ENCODE measurements around the gene GSKIP. TPM values are rescaled to one million over a fixed set of nuclear protein-coding genes. Genes with fewer than 3 reads are reported as not detected.
"Not testable (repeated sequence)": the region's sequence is repeated elsewhere in the genome, so short reads cannot be mapped to it uniquely, and the experiment has no call there.

GSKIP gene
- 10 to 100 TPM; 12.1 to 20.7 TPM for total RNA-seq

- Mint-ChIP-seq H3K27me3 (no peaks in the 10 kb centered on the region), H3K4me1 (peaks cover 55% of the 10 kb centered on the region)
- CTCF ChIA-PET = no interaction called here
Observed at GRCh38 chr14:96362965-96363750, at the start of gene GSKIP, which contains the start of gene ATG2B. Gene GSKIP, plus strand, starts transcription at chr14:96363526. Its CDS starts 18,722 bp downstream, at chr14:96382248. Gene ATG2B, minus strand, starts transcription at chr14:96363341. Its CDS starts 365 bp downstream, at chr14:96362976.

GRCh38 chr14:96316087-96316486 is 47.2 kb upstream of the GSKIP start:
- ChIA-PET POLR2A (no interaction called here), CTCF (no interaction called here)
- peaks cover 2% of the 10 kb centered on the region for H3K4me1 Mint-ChIP-seq
- DNase-seq = no peak
- no peaks in the 10 kb centered on the region for H3K9me3 Mint-ChIP-seq (ENCODE audit: low read depth)
- intact Hi-C loops (cut with DNase I, micrococcal nuclease) = no loop called here
- ATAC-seq = no peak
- no peak overlapping the region for H3K4me3 Mint-ChIP-seq
- peaks cover 37% of the 10 kb centered on the region for H3K36me3 Mint-ChIP-seq (ENCODE audit: low read depth)
- H3K27ac Mint-ChIP-seq = no peak overlapping the region
- no peaks in the 10 kb centered on the region for H3K27me3 Mint-ChIP-seq

More at GRCh38 chr14:96362965-96363750, at the start of gene GSKIP, which contains the start of gene ATG2B:
- no peaks in the 10 kb centered on the region for H3K9me3 Mint-ChIP-seq (ENCODE audit: low read depth)
- DNase-seq (peak; percentile 99), ATAC-seq (peak; percentile 79)
- peaks cover 8% of the 10 kb centered on the region for H3K36me3 Mint-ChIP-seq (ENCODE audit: low read depth)
- H3K27ac Mint-ChIP-seq = peak within 1 kb of the TSS; percentile 90
- intact Hi-C loops (cut with DNase I, micrococcal nuclease) = loop anchor here (1.0 to 5.0 kb wide), 8 partner anchors 28 to 1206 kb away; partner anchors contain the start of genes PAPOLA (in 2 of the 2), C14orf132 (in 1 of the 2), DICER1 (in 1 of the 2) and SYNE3 (in 1 of the 2)
- peak within 1 kb of the TSS; percentile 86 for H3K4me3 Mint-ChIP-seq
- POLR2A ChIA-PET = no interaction called here

- no peak for DNase-seq
- H3K36me3 Mint-ChIP-seq (ENCODE audit: low read depth) = peaks cover 42% of the 10 kb centered on the region
- intact Hi-C loops (cut with DNase I, micrococcal nuclease) = no loop called here
- no peak overlapping the region for H3K27ac Mint-ChIP-seq
- no peaks in the 10 kb centered on the region for H3K27me3 Mint-ChIP-seq
- POLR2A ChIA-PET = no interaction called here
- H3K4me3 Mint-ChIP-seq = no peak overlapping the region
- H3K9me3 Mint-ChIP-seq (ENCODE audit: low read depth) = no peaks in the 10 kb centered on the region
- CTCF ChIA-PET = no interaction called here
- H3K4me1 Mint-ChIP-seq = peaks cover 2% of the 10 kb centered on the region
- no peak for ATAC-seq
Observed at GRCh38 chr14:96318836-96319235, 44.5 kb upstream of the GSKIP start.

- Mint-ChIP-seq H3K27me3 (no peaks in the 10 kb centered on the region), H3K27ac (no peak overlapping the region), H3K4me3 (no peak overlapping the region), H3K36me3 (ENCODE audit: low read depth) (peaks cover 37% of the 10 kb centered on the region), H3K4me1 (peaks cover 2% of the 10 kb centered on the region), H3K9me3 (ENCODE audit: low read depth) (no peaks in the 10 kb centered on the region)
- DNase-seq (no peak), ATAC-seq (peak; percentile 78)
- CTCF ChIA-PET = no interaction called here
- intact Hi-C loops (cut with DNase I, micrococcal nuclease) = no loop called here
- POLR2A ChIA-PET = no interaction called here
Observed at GRCh38 chr14:96320605-96321004, 42.7 kb upstream of the GSKIP start.

GRCh38 chr14:96324219-96324618 is 39.1 kb upstream of the GSKIP start:
- CTCF ChIA-PET = no interaction called here

GRCh38 chr14:96338551-96338950 is 24.8 kb upstream of the GSKIP start:
- no peaks in the 10 kb centered on the region for H3K27me3 Mint-ChIP-seq
- ChIA-PET CTCF (no interaction called here), POLR2A (no interaction called here)
- H3K4me1 Mint-ChIP-seq = no peaks in the 10 kb centered on the region
- no peak for ATAC-seq
- intact Hi-C loops (cut with DNase I, micrococcal nuclease) = no loop called here
- peaks cover 16% of the 10 kb centered on the region for H3K36me3 Mint-ChIP-seq (ENCODE audit: low read depth)
- no peak overlapping the region for H3K27ac Mint-ChIP-seq
- no peak overlapping the region for H3K4me3 Mint-ChIP-seq
- no peaks in the 10 kb centered on the region for H3K9me3 Mint-ChIP-seq (ENCODE audit: low read depth)
- no peak for DNase-seq

More at GRCh38 chr14:96324219-96324618, 39.1 kb upstream of the GSKIP start:
- Mint-ChIP-seq H3K4me1 (peaks cover 2% of the 10 kb centered on the region), H3K27me3 (no peaks in the 10 kb centered on the region), H3K9me3 (ENCODE audit: low read depth) (no peaks in the 10 kb centered on the region), H3K4me3 (no peak overlapping the region), H3K36me3 (ENCODE audit: low read depth) (peaks cover 25% of the 10 kb centered on the region), H3K27ac (no peak overlapping the region)
- POLR2A ChIA-PET = no interaction called here
- intact Hi-C loops (cut with DNase I, micrococcal nuclease) = no loop called here
- ATAC-seq (no peak), DNase-seq (no peak)

- no peaks in the 10 kb centered on the region for H3K9me3 Mint-ChIP-seq (ENCODE audit: low read depth)
- no peak for DNase-seq
- CTCF ChIA-PET = interaction anchor here (0.9 to 1.6 kb wide), 5 partner anchors 9 to 84 kb away, joined by 3 to 5 read pairs (median 3); no protein-coding TSS in a partner anchor
- no peak overlapping the region for H3K27ac Mint-ChIP-seq
- no peak for ATAC-seq
- no peaks in the 10 kb centered on the region for H3K4me1 Mint-ChIP-seq
- no peaks in the 10 kb centered on the region for H3K27me3 Mint-ChIP-seq
- POLR2A ChIA-PET = no interaction called here
- intact Hi-C loops (cut with DNase I, micrococcal nuclease) = no loop called here
- peaks cover 15% of the 10 kb centered on the region for H3K36me3 Mint-ChIP-seq (ENCODE audit: low read depth)
- no peak overlapping the region for H3K4me3 Mint-ChIP-seq
Observed at GRCh38 chr14:96341323-96341722, 22.0 kb upstream of the GSKIP start.

- H3K4me1 Mint-ChIP-seq = peaks cover 13% of the 10 kb centered on the region
- POLR2A ChIA-PET = interaction anchor here (0.7 kb wide), 1 partner anchor 23 kb away, joined by 3 read pairs; no protein-coding TSS in a partner anchor
- H3K27ac Mint-ChIP-seq = no peak overlapping the region
- H3K36me3 Mint-ChIP-seq (ENCODE audit: low read depth) = peaks cover 1% of the 10 kb centered on the region
- no peaks in the 10 kb centered on the region for H3K27me3 Mint-ChIP-seq
- H3K9me3 Mint-ChIP-seq (ENCODE audit: low read depth) = no peaks in the 10 kb centered on the region
- CTCF ChIA-PET = no interaction called here
- ATAC-seq = no peak
- intact Hi-C loops (cut with DNase I, micrococcal nuclease) = no loop called here
- no peak overlapping the region for H3K4me3 Mint-ChIP-seq
- no peak for DNase-seq
Observed at GRCh38 chr14:96345669-96346068, 17.7 kb upstream of the GSKIP start.

GRCh38 chr14:96347957-96348356 is 15.4 kb upstream of the GSKIP start:
- CTCF ChIA-PET = interaction anchor here (0.7 kb wide), 1 partner anchor 20 kb away, joined by 3 read pairs; no protein-coding TSS in a partner anchor

GRCh38 chr14:96349286-96350075 is 13.8 kb upstream of the GSKIP start:
- H3K27me3 Mint-ChIP-seq = no peaks in the 10 kb centered on the region
- ATAC-seq (peak; percentile 94), DNase-seq (no peak)
- peaks cover 5% of the 10 kb centered on the region for H3K36me3 Mint-ChIP-seq (ENCODE audit: low read depth)
- no peaks in the 10 kb centered on the region for H3K9me3 Mint-ChIP-seq (ENCODE audit: low read depth)
- H3K4me3 Mint-ChIP-seq = no peak overlapping the region
- CTCF ChIA-PET = interaction anchor here (0.7 to 1.1 kb wide), 4 partner anchors 8 to 61 kb away, joined by 3 to 4 read pairs (median 3); no protein-coding TSS in a partner anchor
- H3K4me1 Mint-ChIP-seq = peaks cover 13% of the 10 kb centered on the region
- peak overlapping the region; percentile 43 for H3K27ac Mint-ChIP-seq
- intact Hi-C loops (cut with DNase I, micrococcal nuclease) = no loop called here
- POLR2A ChIA-PET = no interaction called here

More at GRCh38 chr14:96347957-96348356, 15.4 kb upstream of the GSKIP start:
- DNase-seq; H3K27me3 Mint-ChIP-seq; POLR2A ChIA-PET; H3K36me3 Mint-ChIP-seq (ENCODE audit: low read depth); intact Hi-C loops (cut with DNase I, micrococcal nuclease); H3K4me3 Mint-ChIP-seq; H3K9me3 Mint-ChIP-seq (ENCODE audit: low read depth); H3K27ac Mint-ChIP-seq; ATAC-seq: not testable (repeated sequence)
- peaks cover 13% of the 10 kb centered on the region for H3K4me1 Mint-ChIP-seq

GRCh38 chr14:96351986-96352385 is 11.3 kb upstream of the GSKIP start:
- ChIA-PET POLR2A (no interaction called here), CTCF (no interaction called here)
- no peak overlapping the region for H3K4me3 Mint-ChIP-seq
- H3K27ac Mint-ChIP-seq = no peak overlapping the region
- no peaks in the 10 kb centered on the region for H3K27me3 Mint-ChIP-seq
- DNase-seq (no peak), ATAC-seq (no peak)
- peaks cover 19% of the 10 kb centered on the region for H3K4me1 Mint-ChIP-seq
- H3K36me3 Mint-ChIP-seq (ENCODE audit: low read depth) = peaks cover 10% of the 10 kb centered on the region
- no peaks in the 10 kb centered on the region for H3K9me3 Mint-ChIP-seq (ENCODE audit: low read depth)
- intact Hi-C loops (cut with DNase I, micrococcal nuclease) = no loop called here

Data from activated CD4-positive, alpha-beta T cell treated with anti-CD3 and anti-CD28 coated beads for 36 hours (primary cell).